Measurements from ENCODE around the gene LRRC32. TPM values are rescaled to one million over a fixed set of nuclear protein-coding genes. Genes with fewer than 3 reads are reported as not detected.

Gene LRRC32
- total and polyA plus RNA-seq, 2 experiments from 2014 or later, result 0.42 to 0.58 TPM

DNA sequence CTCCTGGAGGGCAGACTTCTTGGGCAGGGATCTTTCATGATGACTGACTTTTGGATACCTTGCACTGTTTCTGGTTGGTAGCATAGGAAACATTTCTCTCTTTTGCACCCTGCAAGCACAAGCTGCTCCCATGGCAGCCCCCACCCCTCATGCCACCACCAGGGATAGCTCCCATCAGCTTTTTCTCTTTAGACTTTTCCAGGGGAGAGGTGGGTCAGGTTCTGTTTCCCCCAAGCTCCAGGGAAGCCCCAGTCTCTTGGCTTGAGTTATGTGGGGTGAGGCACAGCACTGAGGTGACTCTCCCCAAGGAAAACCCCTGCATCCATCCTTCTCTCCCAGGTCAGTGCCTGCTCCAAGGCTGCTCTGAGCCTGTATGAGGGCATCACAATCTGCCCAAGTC lies 22.5 kb downstream of the LRRC32 start (continued):
- TF ChIP-seq, protein P1, sequence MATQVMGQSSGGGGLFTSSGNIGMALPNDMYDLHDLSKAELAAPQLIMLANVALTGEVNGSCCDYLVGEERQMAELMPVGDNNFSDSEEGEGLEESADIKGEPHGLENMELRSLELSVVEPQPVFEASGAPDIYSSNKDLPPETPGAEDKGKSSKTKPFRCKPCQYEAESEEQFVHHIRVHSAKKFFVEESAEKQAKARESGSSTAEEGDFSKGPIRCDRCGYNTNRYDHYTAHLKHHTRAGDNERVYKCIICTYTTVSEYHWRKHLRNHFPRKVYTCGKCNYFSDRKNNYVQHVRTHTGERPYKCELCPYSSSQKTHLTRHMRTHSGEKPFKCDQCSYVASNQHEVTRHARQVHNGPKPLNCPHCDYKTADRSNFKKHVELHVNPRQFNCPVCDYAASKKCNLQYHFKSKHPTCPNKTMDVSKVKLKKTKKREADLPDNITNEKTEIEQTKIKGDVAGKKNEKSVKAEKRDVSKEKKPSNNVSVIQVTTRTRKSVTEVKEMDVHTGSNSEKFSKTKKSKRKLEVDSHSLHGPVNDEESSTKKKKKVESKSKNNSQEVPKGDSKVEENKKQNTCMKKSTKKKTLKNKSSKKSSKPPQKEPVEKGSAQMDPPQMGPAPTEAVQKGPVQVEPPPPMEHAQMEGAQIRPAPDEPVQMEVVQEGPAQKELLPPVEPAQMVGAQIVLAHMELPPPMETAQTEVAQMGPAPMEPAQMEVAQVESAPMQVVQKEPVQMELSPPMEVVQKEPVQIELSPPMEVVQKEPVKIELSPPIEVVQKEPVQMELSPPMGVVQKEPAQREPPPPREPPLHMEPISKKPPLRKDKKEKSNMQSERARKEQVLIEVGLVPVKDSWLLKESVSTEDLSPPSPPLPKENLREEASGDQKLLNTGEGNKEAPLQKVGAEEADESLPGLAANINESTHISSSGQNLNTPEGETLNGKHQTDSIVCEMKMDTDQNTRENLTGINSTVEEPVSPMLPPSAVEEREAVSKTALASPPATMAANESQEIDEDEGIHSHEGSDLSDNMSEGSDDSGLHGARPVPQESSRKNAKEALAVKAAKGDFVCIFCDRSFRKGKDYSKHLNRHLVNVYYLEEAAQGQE (IDR thresholded peaks at IDR 0.05; ENCODE audit: unreplicated experiment), result no peak
- no peak for TF ChIP-seq JUNB (IDR thresholded peaks at IDR 0.05; ENCODE audit: unreplicated experiment)
- TF ChIP-seq EZH2phosphoT487 (IDR thresholded peaks at IDR 0.05; ENCODE audit: unreplicated experiment), result no peak
- TF ChIP-seq, protein P2, sequence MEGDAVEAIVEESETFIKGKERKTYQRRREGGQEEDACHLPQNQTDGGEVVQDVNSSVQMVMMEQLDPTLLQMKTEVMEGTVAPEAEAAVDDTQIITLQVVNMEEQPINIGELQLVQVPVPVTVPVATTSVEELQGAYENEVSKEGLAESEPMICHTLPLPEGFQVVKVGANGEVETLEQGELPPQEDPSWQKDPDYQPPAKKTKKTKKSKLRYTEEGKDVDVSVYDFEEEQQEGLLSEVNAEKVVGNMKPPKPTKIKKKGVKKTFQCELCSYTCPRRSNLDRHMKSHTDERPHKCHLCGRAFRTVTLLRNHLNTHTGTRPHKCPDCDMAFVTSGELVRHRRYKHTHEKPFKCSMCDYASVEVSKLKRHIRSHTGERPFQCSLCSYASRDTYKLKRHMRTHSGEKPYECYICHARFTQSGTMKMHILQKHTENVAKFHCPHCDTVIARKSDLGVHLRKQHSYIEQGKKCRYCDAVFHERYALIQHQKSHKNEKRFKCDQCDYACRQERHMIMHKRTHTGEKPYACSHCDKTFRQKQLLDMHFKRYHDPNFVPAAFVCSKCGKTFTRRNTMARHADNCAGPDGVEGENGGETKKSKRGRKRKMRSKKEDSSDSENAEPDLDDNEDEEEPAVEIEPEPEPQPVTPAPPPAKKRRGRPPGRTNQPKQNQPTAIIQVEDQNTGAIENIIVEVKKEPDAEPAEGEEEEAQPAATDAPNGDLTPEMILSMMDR (conservative IDR thresholded peaks at IDR 0.05; ENCODE audit: low read depth in 2 of 2), result no peak
- TF ChIP-seq, protein P3, sequence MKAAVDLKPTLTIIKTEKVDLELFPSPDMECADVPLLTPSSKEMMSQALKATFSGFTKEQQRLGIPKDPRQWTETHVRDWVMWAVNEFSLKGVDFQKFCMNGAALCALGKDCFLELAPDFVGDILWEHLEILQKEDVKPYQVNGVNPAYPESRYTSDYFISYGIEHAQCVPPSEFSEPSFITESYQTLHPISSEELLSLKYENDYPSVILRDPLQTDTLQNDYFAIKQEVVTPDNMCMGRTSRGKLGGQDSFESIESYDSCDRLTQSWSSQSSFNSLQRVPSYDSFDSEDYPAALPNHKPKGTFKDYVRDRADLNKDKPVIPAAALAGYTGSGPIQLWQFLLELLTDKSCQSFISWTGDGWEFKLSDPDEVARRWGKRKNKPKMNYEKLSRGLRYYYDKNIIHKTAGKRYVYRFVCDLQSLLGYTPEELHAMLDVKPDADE (IDR thresholded peaks at IDR 0.05), result no peak
- TF ChIP-seq CREB1 (CRISPR knock-in tag; IDR thresholded peaks at IDR 0.05; ENCODE audit: low read depth), result no peak
- TF ChIP-seq ZNF114 (CRISPR knock-in tag; IDR thresholded peaks at IDR 0.05), result no peak

DNA sequence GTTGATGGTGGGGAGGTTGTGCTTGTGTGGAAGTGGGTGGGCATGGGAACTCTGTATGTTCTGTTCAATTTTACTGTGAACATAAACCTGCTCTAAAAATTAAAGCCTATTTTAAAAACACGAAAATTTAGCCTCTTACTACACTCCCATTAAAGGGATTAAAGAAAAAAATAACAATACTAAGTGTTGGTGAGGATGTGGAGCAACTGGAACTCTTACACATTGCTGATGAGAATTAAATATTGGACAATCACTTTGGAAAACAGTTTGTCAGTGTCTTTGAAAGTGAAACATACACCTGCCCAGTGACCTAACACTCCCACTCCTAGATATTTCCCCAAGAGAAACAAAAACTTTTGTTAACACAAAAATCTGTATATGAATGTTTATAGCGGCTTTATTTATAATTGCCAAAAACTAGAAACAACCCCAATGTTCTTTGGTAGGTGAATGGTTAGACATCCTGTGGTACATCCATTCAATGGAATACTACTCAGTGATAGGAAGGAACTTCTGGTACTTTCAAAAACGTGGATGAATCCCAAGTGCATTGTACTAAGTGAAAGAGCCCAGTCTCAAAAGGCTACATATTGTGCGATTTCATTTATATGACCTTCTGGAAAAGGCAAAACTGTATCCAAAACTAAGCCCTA lies 23.5 kb downstream of the LRRC32 start:
- Histone ChIP-seq H3K79me2 (replicated peaks; ENCODE audit: insufficient read depth) (no peaks in the 10 kb centered on the region), H3K27me3 (ENCODE audit: insufficient read depth) (no peaks in the 10 kb centered on the region), H3F3A (replicated peaks; ENCODE audit: low read depth) (no peaks in the 10 kb centered on the region), H3K4me1 (ENCODE audit: insufficient read depth) (no peaks in the 10 kb centered on the region), H3K36me3 (ENCODE audit: insufficient read depth) (no peaks in the 10 kb centered on the region), H2AFZ (no peak overlapping the region), H3K4me3 (no peak overlapping the region), H3K9me2 (ENCODE audit: insufficient read depth) (0 out of 2 replicates have a peak, but pooled peaks cover 6% of the 10 kb centered on the region), H4K20me1 (replicated peaks; ENCODE audit: insufficient read depth) (no peaks in the 10 kb centered on the region), H3K27ac (ENCODE audit: low read depth) (no peak overlapping the region), H3K4me2 (no peak overlapping the region)
- ATAC-seq (no peak), DNase-seq (ENCODE audit: low spot score) (no peak)
- TF ChIP-seq POLR2AphosphoS5 (IDR thresholded peaks at IDR 0.05; ENCODE audit: low read depth) (no peak), JUNB (IDR thresholded peaks at IDR 0.05; ENCODE audit: unreplicated experiment) (no peak), STAT1 (IDR thresholded peaks at IDR 0.05; ENCODE audit: unreplicated experiment) (no peak), ZNF114 (CRISPR knock-in tag; IDR thresholded peaks at IDR 0.05) (no peak)
- TF ChIP-seq, protein P1 (IDR thresholded peaks at IDR 0.05; ENCODE audit: unreplicated experiment), result no peak
- no peak overlapping the region for H3K27ac Mint-ChIP-seq
- no peaks in the 10 kb centered on the region for H3K27me3 Mint-ChIP-seq (ENCODE audit: insufficient read depth, low read depth, poor library complexity)
- H3K36me3 Mint-ChIP-seq (ENCODE audit: low read depth), result peaks cover 7% of the 10 kb centered on the region; the same call in 2 of the 3 replicates
- peaks cover 4% of the 10 kb centered on the region; the same call in 2 of the 3 replicates for H3K4me1 Mint-ChIP-seq
- H3K9me3 Mint-ChIP-seq, result peaks cover 19% of the 10 kb centered on the region
- no peak overlapping the region for H3K4me3 Mint-ChIP-seq
